Endodermal cell (in vitro differentiated cells): Measurements from ENCODE around the gene BMPER. TPM values are rescaled to one million over a fixed set of nuclear protein-coding genes. Genes with fewer than 3 reads are reported as not detected.

ENCODE experiments used
- DNase-seq: peaks from one replicate; pipeline ENCODE4 v3.0.0-alpha.2; 2017
- H3K27ac ChIP-seq: 2 replicates; pipeline ENCODE4 v1.5.1; 2013; ENCODE audit warnings: mild to moderate bottlenecking, low read depth, low read length, moderate library complexity
- H3K27me3 ChIP-seq: 2 replicates; pipeline ENCODE4 v1.6.1; 2013; ENCODE audit warnings: mild to moderate bottlenecking, low read length, moderate library complexity; ENCODE audit not compliant: insufficient read depth, control insufficient read depth, poor library complexity, severe bottlenecking
- H3K36me3 ChIP-seq: 2 replicates; pipeline ENCODE4 v1.7.0; 2013; ENCODE audit warnings: mild to moderate bottlenecking, low read length, moderate library complexity; ENCODE audit not compliant: control insufficient read depth, insufficient read depth
- H3K4me1 ChIP-seq: one replicate; pipeline ENCODE4 v1.7.0; 2013; ENCODE audit warnings: low read length; ENCODE audit not compliant: control insufficient read depth, insufficient read depth
- H3K4me3 ChIP-seq: 2 replicates; pipeline ENCODE4 v1.5.1; 2013; ENCODE audit warnings: mild to moderate bottlenecking, low read length, moderate library complexity
- H3K9ac ChIP-seq: 2 replicates; pipeline ENCODE4 v1.6.1; 2013; ENCODE audit warnings: mild to moderate bottlenecking, low read length, moderate library complexity; ENCODE audit not compliant: poor library complexity, severe bottlenecking; ENCODE audit errors: extremely low read depth
- H3K9me3 ChIP-seq: 2 replicates; pipeline ENCODE4 v1.6.1; 2013; ENCODE audit warnings: mild to moderate bottlenecking, low read length, moderate library complexity; ENCODE audit not compliant: control insufficient read depth
- H3K27ac Mint-ChIP-seq: 2 replicates; pipeline ENCODE4 v1.8.0; 2020; ENCODE audit warnings: mixed read lengths
- H3K27me3 Mint-ChIP-seq: 2 replicates; pipeline ENCODE4 v1.8.0; 2021; ENCODE audit warnings: mild to moderate bottlenecking, mixed read lengths; ENCODE audit not compliant: insufficient read depth
- H3K36me3 Mint-ChIP-seq: 2 replicates; pipeline ENCODE4 v1.8.0; 2020; ENCODE audit warnings: low read depth, mixed read lengths
- H3K4me1 Mint-ChIP-seq: 2 replicates; pipeline ENCODE4 v1.8.0; 2020; ENCODE audit warnings: mixed read lengths
- H3K4me3 Mint-ChIP-seq: 2 replicates; pipeline ENCODE4 v1.8.0; 2020; ENCODE audit warnings: mild to moderate bottlenecking, moderate library complexity, mixed read lengths
- H3K9me3 Mint-ChIP-seq: 2 replicates; pipeline ENCODE4 v1.8.0; 2020; ENCODE audit warnings: mild to moderate bottlenecking, mixed read lengths
- CTCF ChIP-seq: fragments of 200-600 bp; sonication (generic); conservative IDR thresholded peaks from 2 replicates; pipeline ENCODE4 v1.5.0; 2021; ENCODE audit warnings: antibody characterized with exemption, mild to moderate bottlenecking
- WGBS, 2 experiments: methylation state at CpG; one replicate each; pipeline versions ENCODE4 v1.1.5 to v1.1.7; 2013; ENCODE audit warnings: missing lambda C conversion rate in 2 of 2, mixed read lengths in 1 of 2; ENCODE audit not compliant: insufficient coverage in 1 of 2, insufficient read length in 1 of 2; 5-methylcytosine and 5-hydroxymethylcytosine counted together
- total RNA-seq, 2 donors: library from RNA; stranded (reverse); fragmentation: NEBNext Ultra II Directional in 1 of 2; extraction: Animal tissue kit (Norgen Biotek cat#: 25700) in 1 of 2; gene quantifications; 2 replicates in 1 of 2; 3 replicates in 1 of 2; pipeline ENCODE4 v1.2.1, GENCODE V29; 2021

Gene BMPER
- total RNA-seq, 2 donors from 2014 or later: 71.2 to 72.2 TPM

GRCh38 chr7:34091321-34091917 is 186.1 kb downstream of the BMPER start:
- H3K9me3 ChIP-seq: peaks cover 8% of the 10 kb centered on the region
- H3K9ac ChIP-seq: no peak overlapping the region
- Mint-ChIP-seq H3K9me3 (peaks cover 19% of the 10 kb centered on the region), H3K27me3 (no peaks in the 10 kb centered on the region), H3K4me1 (no peaks in the 10 kb centered on the region), H3K36me3 (peaks cover 65% of the 10 kb centered on the region), H3K27ac (no peak overlapping the region), H3K4me3 (no peak overlapping the region)
- no peaks in the 10 kb centered on the region for H3K36me3 ChIP-seq
- H3K27ac ChIP-seq: no peak overlapping the region
- H3K4me3 ChIP-seq: no peak overlapping the region
- WGBS, 2 experiments: 40 to 42% methylated on average over 4 of the region's 4 CpGs
- H3K4me1 ChIP-seq: no peaks in the 10 kb centered on the region
- peak; percentile 86 for TF ChIP-seq CTCF
- peak; percentile 80 for DNase-seq
- H3K27me3 ChIP-seq: no peaks in the 10 kb centered on the region

DNA sequence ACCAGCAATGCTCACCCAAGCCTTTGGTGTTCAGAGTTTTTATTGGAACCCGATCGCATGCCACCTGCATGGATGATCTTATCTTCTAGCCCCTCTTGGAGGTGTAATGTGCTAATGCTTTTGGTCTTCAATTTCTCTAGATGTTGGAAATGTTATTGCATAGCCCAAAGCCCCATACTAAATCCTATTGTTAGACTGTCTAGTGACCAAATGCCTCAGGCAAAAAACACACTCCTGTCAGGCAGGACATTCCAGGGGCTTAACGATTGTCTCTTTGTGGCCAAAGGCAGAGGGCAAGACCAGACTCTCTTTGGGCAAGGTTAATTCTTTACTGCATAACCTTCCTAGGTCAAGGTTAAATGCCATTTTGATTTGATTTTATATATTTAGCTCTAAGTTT is 187.9 kb downstream of the BMPER start:
- Mint-ChIP-seq H3K4me1 (no peaks in the 10 kb centered on the region), H3K36me3 (peaks cover 50% of the 10 kb centered on the region), H3K4me3 (no peak overlapping the region), H3K9me3 (peaks cover 19% of the 10 kb centered on the region), H3K27me3 (no peaks in the 10 kb centered on the region), H3K27ac (no peak overlapping the region)
- 99 to 100% methylated on average over 1 to 3 of the region's 3 CpGs for WGBS, 2 experiments
- no peak overlapping the region for H3K9ac ChIP-seq
- no peak for TF ChIP-seq CTCF
- no peak overlapping the region for H3K4me3 ChIP-seq
- DNase-seq: no peak
- no peak overlapping the region for H3K27ac ChIP-seq
- H3K4me1 ChIP-seq: no peaks in the 10 kb centered on the region
- no peaks in the 10 kb centered on the region for H3K27me3 ChIP-seq
- peaks cover 8% of the 10 kb centered on the region for H3K9me3 ChIP-seq
- H3K36me3 ChIP-seq: no peaks in the 10 kb centered on the region

DNA sequence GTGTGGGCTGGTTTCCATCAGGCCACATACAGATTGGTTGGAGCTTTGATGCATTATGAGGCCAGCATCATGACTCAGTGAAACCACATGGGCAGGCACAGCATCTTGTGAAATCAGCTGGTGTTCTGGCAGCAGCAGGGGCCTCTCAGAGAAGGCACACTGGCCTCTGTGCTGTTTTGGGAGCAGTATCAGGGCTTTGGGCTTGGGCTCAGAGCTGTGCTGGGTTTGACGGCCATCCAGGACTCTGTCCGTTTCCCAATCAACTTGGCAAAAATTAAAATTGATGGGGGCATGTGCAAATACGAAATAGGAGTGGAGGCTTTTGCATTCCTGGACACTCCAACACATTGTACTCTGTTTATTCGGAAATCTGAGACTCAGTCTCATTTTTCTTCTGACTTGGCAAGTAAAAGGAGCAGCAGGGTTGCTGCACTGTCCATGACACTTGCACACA is 190.9 kb downstream of the BMPER start:
- TF ChIP-seq CTCF: no peak
- peaks cover 56% of the 10 kb centered on the region for H3K36me3 Mint-ChIP-seq
- no peak overlapping the region for H3K27ac Mint-ChIP-seq
- 87 to 92% methylated on average over 4 of the region's 4 CpGs for WGBS, 2 experiments
- no peaks in the 10 kb centered on the region for H3K27me3 ChIP-seq
- H3K27me3 Mint-ChIP-seq: no peaks in the 10 kb centered on the region
- no peaks in the 10 kb centered on the region for H3K4me1 Mint-ChIP-seq
- H3K4me1 ChIP-seq: no peaks in the 10 kb centered on the region
- no peaks in the 10 kb centered on the region for H3K36me3 ChIP-seq
- H3K27ac ChIP-seq: no peak overlapping the region
- no peak for DNase-seq
- no peak overlapping the region for H3K4me3 ChIP-seq
- H3K9me3 Mint-ChIP-seq: peaks cover 19% of the 10 kb centered on the region
- peaks cover 8% of the 10 kb centered on the region for H3K9me3 ChIP-seq
- no peak overlapping the region for H3K9ac ChIP-seq
- H3K4me3 Mint-ChIP-seq: no peak overlapping the region
